ENCODE results near the gene SNAP25.

The SNAP25 gene

DNA sequence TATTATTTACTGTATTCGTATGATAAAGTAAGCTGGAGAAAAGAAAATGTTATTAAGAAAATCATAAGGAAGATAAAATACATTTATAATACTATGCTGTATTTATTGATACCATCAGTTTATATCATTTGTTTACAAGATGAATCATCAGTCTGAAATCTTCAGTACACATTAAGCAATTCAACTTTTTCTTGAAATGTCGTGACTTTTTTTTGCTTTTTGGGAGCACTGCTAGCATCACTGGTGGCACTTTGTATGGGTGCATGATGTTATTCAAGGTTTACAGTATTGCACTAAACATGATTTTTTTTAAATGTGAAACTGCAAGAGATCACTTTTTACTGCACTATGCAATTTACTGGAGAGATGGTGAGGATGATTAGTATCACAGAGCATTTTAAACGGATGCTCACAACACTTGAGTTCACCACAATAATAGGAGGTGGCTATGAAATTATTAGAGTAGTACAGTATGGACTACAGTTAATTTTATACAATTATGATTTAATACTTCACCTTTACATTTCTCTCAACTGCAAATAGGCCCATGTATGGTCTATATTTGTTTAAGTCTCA is 85.9 kb downstream of the SNAP25 start:
- DNase-seq (ENCODE audit: low spot score) = no peak
- in situ Hi-C loops (cut with MboI; ENCODE audit: low sequenced_read_pairs, unreplicated experiment) = no loop called here
- TF ChIP-seq, protein P1, sequence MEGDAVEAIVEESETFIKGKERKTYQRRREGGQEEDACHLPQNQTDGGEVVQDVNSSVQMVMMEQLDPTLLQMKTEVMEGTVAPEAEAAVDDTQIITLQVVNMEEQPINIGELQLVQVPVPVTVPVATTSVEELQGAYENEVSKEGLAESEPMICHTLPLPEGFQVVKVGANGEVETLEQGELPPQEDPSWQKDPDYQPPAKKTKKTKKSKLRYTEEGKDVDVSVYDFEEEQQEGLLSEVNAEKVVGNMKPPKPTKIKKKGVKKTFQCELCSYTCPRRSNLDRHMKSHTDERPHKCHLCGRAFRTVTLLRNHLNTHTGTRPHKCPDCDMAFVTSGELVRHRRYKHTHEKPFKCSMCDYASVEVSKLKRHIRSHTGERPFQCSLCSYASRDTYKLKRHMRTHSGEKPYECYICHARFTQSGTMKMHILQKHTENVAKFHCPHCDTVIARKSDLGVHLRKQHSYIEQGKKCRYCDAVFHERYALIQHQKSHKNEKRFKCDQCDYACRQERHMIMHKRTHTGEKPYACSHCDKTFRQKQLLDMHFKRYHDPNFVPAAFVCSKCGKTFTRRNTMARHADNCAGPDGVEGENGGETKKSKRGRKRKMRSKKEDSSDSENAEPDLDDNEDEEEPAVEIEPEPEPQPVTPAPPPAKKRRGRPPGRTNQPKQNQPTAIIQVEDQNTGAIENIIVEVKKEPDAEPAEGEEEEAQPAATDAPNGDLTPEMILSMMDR (IDR thresholded peaks at IDR 0.05; ENCODE audit: borderline replicate concordance, control extremely low read depth, extremely low read depth, insufficient read depth, missing control alignments) = no peak

GRCh38 chr20:10306440-10307358 is 88.1 kb downstream of the SNAP25 start:
- in situ Hi-C loops (cut with MboI; ENCODE audit: low sequenced_read_pairs, unreplicated experiment) = no loop called here
- no peak for DNase-seq (ENCODE audit: low spot score)
- TF ChIP-seq, protein P1 (IDR thresholded peaks at IDR 0.05; ENCODE audit: borderline replicate concordance, control extremely low read depth, extremely low read depth, insufficient read depth, missing control alignments) = no peak

GRCh38 chr20:10307359-10307735 is 88.7 kb downstream of the SNAP25 start:
- DNase-seq (ENCODE audit: low spot score) = no peak

DNA sequence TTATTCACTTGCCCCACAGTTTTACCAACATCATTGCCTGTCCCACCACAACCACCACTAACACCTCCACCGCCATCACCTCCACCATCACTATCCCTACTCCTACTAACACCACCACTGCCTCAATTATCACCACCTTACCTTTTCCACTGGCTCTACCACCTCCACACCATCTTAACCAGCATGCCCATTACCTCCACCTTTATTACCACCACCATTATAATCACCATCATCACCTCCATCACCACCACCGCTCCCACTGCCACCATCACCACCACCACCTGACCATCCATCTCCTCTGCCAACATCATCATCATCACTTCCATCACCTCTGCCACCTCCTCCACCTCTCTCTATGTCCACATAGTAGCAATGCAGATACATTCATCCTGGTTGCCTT is 90.0 kb downstream of the SNAP25 start:
- TF ChIP-seq, protein P1 (IDR thresholded peaks at IDR 0.05; ENCODE audit: borderline replicate concordance, control extremely low read depth, extremely low read depth, insufficient read depth, missing control alignments) = no peak
- in situ Hi-C loops (cut with MboI; ENCODE audit: low sequenced_read_pairs, unreplicated experiment) = no loop called here
- DNase-seq (ENCODE audit: low spot score) = no peak

More at GRCh38 chr20:10307359-10307735, 88.7 kb downstream of the SNAP25 start:
- TF ChIP-seq, protein P1 (IDR thresholded peaks at IDR 0.05; ENCODE audit: borderline replicate concordance, control extremely low read depth, extremely low read depth, insufficient read depth, missing control alignments) = no peak
- in situ Hi-C loops (cut with MboI; ENCODE audit: low sequenced_read_pairs, unreplicated experiment) = no loop called here

DNA sequence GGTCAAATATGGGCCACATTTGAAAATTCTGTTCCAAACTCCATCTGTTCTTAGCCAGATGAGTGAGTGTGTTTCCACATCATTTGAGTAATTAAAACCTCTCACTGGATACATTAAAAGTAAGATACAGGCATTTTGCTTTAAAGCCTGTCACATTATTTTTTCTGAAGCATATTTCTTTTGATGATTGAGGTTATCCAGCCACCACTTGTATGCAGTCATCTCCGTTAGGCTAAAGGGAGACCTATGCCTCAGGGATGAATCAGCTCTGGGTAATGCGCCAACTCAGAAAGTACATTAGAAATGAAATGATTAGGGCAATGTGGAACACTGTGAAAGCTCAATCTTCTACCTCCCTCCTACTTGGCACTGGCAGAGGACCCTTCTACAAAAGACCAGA is 90.7 kb downstream of the SNAP25 start:
- TF ChIP-seq, protein P1 (IDR thresholded peaks at IDR 0.05; ENCODE audit: borderline replicate concordance, control extremely low read depth, extremely low read depth, insufficient read depth, missing control alignments) = no peak
- in situ Hi-C loops (cut with MboI; ENCODE audit: low sequenced_read_pairs, unreplicated experiment) = no loop called here
- no peak for DNase-seq (ENCODE audit: low spot score)

- DNase-seq (ENCODE audit: low spot score) = no peak
- in situ Hi-C loops (cut with MboI; ENCODE audit: low sequenced_read_pairs, unreplicated experiment) = no loop called here
- TF ChIP-seq, protein P1 (IDR thresholded peaks at IDR 0.05; ENCODE audit: borderline replicate concordance, control extremely low read depth, extremely low read depth, insufficient read depth, missing control alignments) = no peak
Measured at GRCh38 chr20:10312111-10312510, 93.5 kb downstream of the SNAP25 start.

All from GM13976 (cell line).